ENCODE measurements around the gene JPT1.
A peak's percentile ranks its signal among the peaks of the same experiment; 100 is the strongest.
"Not testable (repeated sequence)": the region's sequence is repeated elsewhere in the genome, so short reads cannot be mapped to it uniquely, and the experiment has no call there.

JPT1 gene

DNA sequence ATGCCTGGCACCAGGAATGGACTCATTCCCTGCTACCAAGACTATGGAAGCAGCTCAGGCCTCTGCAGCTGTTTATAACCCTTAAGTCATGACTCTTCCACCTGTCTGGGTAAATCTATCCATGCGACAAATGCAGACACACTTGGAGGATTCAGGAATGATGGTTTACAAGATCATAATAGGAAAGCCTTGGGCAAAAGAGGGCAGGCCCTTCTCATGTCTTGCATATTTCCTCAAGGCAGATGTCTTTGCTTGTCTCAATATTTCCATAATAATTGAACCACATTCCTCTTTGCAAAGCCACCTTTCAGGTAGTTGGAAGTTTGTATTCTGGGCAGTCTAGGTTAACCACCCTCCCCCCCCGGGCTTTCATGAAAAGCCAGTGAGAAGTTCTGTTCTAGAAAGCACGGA lies 884 bp upstream of the JPT1 start:
- DNase-seq = peak; percentile 42

DNA sequence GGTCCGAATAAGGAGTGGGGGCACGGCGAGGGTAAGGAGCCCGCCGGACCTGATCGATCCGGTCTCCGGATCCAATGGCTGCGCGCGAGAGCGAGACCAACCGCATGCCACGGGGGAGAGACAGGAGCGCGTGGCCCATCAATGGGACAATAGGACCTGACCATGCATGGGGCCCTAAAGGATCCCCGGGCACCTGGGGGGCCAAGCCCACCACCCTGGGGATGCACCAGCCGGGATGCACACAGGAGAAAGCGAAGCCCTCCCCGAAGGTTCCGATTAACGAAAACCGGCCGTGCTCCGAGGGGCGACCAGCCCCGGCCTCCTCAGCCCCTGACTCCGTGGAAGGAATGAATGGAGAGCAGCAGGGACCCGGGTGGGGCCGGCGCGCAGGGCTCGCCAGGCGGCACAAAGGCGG lies 525 bp downstream of the JPT1 start:
- peak; percentile 60 for DNase-seq

DNA sequence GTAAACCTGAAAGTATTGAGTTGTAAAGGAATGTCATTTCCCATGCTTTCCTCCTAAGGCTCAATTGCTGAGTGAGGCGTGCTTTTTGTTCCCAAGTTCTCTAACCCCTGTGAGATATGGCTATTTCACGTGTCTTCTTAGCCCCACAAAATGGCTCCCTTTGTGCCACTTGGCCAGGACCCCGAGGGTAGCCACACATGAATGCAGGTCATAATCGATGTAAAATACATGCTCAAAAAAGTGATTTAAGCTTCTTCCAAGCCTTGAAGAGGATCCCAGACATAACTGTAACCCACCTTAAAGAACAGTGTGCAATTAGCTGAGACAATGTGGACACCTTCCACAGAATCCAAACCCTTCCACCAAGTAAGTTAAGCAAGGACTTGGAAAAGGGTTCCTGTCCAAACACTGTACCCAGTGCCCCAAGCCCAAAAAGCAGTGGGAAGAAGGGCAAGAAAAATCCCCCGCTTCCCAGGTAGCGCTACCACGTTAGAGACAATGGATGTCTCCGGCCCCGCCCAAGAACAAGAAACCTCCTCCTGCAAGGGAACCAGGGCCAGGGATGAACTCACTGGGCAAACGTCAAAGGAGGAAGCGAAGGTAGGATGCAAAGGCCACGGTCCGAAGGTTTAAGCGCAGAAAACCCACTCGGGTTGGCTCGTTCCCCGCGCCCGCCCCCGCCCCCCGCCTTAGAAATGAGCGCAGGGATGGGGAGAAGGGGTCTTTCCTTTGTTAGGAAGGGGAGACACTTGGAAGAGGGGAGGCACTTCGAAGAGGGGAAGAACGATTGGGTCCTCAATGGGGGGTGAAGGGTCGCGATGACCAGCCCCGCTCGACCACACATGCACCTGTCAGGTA lies 1.2 kb downstream of the JPT1 start:
- DNase-seq = peak; percentile 79

DNA sequence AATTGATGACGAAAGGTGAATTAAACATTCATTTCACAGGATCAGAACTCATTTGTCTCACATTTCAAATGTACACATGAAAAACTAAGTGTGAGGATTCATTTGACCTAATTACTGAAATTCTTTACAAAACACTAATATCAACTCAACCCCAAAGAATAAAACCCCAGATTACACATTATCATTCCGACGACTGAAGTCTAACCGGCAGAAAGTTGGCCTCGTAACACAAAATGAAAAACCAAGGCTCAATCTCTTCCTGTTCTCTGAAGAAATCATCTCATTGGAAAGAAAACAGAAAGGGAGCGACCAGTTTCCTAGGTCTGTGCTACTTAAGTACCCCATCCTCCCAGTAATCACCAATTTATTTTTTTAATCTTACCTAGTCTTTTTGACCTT lies 1.8 kb downstream of the JPT1 start:
- no peak for DNase-seq

DNA sequence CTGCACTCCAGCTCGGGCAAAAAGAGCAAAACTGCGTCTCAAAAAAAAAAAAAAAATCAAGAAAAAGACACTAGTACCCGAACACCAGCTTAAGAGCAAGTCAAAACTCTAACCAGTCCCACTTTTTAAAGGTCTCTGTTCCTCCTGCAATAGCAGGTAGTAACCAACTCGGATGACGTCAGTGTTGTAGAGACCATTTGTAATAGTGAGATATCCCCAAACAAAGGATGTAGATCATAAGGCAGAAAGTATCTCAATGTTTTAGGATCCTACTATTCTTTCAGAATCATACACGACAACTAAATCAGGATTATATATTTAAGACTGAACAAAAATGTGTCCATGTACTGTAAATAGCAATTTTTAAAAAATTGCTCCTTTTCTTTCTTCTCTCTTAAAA lies 2.4 kb downstream of the JPT1 start:
- DNase-seq = no peak

DNA sequence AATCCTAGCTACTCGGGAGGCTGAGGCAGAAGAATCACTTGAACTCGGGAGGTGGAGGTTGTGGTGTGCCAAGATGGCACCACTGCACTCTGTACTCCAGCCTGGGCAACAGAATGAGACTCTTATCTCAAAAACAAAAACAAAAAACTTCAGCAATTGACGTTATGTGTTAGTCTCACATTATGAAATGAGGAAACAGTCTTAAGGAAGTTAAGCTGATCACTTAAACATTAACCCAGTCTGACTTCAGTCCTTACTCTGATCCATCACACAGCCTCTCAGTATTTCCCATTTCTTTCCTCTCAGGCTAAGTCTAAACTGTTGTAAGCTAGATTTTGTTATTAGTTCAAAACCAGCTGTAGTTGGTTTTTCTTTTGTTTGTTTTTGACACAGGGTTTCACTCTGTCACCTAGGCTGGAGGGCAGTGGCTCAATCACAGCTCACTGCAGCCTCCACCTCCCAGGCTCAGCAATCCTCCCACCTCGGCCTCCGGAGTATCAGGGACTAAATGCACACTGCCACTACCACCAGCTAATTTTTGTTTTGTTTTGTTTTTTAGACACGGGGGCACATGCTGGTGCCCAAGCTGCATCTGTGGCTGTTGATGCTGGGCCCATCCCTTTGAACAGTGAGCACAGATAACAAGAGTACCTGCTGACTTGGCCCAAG lies 6.3 kb downstream of the JPT1 start:
- no peak for DNase-seq

DNA sequence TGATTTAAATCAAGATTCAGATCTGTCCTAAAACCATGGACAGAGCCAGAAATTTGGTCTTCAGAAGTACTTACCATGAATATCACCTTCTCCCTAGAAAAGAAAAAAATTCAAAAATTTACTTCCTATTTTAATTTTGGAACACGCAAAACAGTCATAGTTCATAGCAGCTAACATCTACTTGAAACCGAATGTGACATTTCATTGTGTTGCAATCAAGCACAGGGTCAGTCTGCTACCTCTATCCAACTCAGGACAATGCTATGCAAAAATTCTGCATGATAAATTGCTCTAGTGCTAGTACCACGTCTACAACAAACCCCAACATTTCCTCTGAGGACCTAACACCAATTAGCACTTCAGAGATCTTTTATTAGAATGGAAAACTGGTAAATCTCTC lies 7.7 kb downstream of the JPT1 start:
- no peak for DNase-seq

DNA sequence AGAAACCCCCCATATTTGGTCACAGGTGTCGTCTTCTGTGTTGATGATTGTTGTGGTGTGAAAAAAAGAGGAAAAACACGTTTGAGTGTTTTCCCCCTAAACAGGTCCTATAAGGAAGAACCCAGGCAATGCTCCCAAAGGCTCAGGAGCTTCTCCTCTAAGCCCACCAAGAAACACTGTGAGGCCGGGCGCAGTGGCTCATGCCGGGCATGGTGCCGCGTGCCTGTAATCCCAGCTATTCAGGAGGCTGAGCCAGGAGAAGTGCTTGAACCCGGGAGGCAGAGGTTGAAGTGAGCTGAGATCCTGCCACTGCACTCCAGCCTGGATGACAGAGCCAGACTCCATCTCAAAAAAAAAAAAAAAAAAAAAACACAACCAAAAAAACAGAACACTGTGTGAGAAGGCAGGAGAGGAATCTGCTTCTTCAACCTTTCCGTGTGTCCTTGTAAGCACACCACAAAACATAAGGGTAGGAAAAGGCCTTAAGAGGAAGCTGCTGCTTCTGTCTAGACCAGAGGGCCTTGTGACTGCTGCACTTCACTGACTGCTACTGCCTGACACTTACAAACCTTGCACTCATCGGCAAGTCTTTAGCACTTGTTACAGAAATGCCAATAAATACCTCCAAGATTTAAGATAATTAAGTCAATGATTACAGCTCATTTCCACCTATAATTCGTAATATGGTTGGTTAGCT lies 9.3 kb downstream of the JPT1 start:
- DNase-seq = no peak

DNA sequence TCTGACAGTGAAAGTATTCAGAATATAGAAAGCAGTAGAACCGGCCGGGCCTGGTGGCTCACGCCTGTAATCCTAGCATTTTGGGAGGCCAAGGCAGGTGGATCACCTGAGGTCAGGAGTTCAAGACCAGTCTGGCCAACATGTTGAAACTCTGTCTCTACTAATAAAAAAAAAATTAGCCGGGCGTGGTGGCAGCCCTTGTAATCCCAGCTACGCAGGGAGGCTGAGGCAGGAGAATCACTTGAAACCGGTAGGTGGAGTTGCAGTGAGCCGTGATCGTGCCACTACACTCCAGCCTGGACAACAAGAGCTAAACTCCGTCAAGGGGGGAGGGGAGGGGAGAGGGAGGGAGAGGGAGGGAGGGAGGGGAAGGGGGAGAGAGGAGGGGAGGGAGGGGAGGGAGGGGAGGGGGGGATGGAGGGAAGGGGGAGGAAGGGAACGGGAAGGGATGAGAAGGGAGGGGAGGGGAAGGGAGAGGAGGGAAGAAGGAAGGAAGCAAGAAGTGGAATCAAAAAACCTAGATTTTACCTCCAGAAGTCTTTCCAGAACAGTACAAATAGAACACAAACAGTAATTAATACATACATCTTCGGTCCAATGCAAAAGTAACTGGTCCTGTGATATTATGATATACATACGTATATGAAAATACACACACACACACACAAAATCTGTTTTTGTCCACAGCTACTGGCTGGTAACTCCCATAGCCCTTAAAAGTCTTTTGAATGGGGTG lies 11.9 kb downstream of the JPT1 start:
- DNase-seq = no peak

DNA sequence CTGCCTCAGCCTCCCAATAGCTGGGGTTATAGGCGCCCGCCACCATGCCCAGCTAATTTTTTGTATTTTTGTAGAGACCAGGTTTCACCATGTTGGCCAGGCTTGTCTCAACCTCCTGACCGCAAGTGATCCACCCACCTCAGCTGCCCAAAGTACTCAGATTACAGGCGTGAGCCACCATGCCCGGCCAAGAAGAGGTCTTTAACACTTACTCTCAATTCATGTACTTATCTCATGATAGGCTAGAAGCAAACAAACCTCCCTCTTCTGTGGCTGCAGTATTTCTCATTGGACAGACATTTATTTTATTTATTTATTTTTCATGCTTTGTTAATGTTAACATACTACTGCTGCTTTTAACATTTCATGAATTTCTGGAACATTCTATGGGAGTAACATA lies 15.8 kb downstream of the JPT1 start:
- no peak for DNase-seq

DNA sequence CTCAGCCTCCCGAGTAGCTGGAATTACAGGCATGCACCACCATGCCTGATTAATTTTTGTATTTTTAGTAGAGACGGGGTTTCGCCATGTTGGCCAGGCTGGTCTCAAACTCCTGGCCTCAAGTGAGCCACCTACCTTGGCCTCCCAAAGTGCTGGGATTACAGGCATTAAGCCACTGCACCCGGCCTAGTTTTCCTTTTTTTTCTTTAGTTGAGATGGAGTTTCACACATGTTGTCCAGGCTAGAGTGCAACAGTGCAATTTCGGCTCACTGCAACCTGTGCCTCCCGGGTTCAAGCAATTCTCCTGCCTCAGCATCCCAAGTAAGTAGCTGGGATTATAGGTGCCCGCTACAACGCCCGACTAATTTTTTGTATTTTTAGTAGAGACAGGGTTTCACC lies 16.6 kb downstream of the JPT1 start:
- not testable (repeated sequence) for DNase-seq

DNA sequence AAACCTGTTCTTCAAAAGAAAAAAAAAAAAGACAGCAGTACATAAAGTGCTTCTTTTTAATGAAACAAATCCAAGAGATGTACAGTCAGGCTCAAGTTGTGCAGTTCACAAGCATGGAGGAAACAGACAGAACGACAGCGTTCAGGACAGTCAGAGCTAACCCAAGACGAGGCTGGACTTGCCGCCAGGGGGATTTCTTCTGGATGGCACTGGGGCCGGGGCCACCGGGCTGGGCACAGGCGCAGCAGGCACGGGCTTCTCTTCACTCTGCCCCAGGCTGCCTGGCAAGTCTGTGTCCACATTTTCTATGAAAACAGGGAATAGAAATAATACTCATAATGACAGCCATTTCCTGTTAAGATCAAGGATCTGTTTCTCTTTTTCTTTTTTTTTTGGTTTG lies 18.4 kb downstream of the JPT1 start:
- DNase-seq = no peak

DNA sequence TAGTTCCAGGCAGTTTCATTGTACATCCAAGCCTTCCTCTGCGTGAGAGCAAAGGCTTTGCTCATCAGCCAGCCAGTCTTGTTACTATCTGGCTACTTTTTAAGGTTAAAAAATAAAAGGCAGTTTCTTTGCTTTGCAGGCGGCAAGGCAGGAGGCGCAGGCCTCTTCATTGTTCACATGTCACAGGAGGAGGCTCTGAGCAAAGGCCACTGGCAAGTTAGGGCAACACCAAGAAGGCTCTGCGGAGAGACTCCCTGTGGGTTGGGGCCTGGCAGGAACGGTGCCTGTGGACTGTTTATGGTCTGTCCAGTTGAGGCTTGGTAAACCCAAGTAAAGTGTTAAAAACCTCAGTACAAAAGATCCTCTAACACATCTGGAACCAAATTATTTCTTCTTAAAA lies 18.9 kb downstream of the JPT1 start:
- no peak for DNase-seq

DNA sequence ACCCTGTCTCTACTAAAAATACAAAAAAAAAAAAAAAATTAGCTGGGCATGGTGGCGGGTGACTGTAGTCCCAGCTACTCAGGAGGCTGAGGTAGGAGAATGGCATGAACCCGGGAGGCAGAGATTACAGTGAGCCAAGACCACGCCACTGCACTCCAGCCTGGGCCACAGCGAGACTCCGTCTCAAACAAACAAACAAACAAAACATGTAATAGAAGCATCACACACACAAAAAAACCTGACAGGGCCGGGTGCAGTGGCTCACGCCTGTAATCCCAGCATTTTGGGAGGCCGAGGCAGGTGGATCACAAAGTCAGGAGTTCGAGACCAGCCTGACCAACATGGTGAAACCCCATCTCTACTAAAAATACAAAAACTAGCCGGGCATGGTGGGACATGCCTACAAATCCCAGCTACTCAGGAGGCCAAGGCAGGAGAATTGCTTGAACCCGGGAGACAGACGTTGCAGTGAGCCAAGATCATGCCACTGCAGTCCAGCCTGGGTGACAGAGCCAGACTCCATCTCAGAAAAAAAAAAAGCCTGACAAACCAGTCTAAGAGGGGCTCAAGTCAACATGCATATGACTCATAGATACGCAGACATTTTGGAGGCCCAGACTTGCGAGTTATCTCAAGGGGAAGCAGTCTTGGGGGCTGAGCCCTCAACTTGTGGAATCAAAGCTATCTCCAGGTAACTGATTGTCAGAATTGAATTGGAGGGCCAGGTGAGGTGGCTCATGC lies 20.5 kb downstream of the JPT1 start:
- peak; percentile 43 for DNase-seq

DNA sequence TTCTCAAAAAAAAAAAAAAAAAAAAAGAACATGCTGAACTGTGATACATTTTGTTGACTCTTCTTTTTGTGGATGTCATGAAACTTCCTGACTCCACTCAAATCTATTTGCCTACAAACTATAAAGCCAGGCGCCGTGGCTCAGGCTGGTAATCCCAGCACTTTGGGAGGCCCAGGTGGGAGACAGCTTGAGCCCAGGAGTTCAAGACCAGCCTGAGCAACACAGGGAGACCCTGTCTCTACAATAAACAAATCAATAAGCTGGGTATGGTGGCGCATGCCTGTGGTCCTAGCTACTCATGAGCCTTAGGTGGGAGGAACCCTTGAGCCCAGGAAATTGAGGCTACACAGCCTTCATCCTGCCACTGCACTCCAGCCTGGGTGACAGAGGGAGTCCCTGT lies 21.3 kb downstream of the JPT1 start:
- peak; percentile 45 for DNase-seq

DNA sequence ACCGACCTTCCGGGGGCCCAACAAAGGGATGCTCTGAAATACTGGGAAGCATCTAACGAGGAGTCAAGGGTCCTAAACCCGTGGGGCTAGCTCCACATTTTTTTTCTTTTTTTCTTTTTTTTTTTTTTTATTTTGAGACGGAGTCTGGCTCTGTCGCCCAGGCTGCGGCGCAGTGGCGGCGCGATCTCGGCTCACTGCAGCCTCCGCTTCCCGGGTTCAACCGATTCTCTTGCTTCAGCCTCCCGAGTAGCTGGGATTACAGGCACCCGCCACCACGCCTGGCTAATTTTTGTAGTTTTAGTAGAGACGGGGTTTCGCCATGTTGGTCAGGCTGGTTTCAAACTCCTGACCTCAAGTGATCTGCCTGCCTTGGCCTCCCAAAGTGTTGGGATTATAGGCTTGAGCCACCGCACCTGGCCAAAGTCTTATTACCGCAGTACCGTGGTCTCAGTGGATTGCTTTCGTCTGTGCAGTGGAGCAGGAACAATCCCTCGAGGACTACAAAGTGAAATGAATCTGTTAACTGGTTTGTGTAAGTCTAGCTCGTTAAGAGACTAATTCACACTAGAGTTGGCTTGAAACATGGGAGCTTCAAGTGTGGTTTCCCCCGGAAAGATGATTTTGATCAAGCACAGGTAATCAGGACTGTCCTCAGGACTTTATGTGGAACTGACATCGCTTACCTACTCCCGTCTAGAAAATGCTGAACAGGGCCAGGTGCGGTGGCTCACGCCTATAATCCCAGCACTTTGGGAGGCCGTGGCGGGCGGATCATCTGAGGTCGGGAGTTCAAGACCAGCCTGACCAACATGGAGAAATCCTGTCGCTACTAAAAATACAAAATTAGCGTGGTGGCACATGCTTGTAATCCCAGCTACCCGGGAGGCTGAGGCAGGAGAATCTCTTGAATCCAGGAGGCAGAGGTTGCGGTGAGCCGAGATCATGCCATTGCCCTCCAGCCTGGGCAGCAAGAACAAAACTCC lies 22.0 kb downstream of the JPT1 start:
- peak; percentile 38 for DNase-seq

DNA sequence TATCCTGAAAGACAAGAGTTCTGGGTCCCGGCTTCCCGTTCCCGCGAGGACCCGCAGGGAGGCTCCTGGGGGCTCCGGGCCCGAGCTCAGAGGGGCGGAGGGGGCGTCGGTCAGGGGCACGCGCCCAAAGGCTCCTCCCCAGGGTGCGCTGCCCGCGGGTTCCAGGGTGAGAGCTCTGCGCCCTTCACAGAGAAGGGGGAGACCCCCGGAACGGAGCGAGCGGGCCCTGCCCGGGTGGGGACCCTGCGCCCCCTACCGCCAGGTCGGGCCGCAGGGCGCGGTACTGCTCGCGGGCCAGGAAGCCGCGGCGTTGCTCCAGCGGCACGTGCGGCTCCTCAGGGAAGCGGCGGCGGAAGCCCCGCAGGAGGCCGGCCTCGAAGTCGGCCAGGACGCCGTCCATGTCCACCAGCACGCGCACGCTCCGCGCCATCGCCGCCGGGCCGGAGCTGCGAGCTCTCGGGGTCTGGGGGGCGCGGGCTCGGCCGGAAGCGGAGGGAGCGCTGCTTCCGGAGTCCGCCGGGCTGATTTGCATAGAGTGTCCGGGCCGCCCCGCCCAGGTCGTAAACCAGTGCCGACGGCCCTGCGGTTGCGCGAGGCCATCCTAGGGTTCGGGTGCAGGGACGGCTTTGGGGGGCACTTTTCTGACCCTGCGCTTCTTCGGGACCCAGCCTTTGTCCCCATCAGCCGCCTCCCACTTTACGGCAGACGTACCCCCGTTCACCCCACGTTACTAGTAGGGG lies 22.9 kb downstream of the JPT1 start, which contains the start of gene NT5C:
NT5C (minus strand) TSS at position 465 of the 740 bp plus-strand sequence; CDS start at position 430, 35 bp downstream.
- DNase-seq = peak; percentile 92

DNA sequence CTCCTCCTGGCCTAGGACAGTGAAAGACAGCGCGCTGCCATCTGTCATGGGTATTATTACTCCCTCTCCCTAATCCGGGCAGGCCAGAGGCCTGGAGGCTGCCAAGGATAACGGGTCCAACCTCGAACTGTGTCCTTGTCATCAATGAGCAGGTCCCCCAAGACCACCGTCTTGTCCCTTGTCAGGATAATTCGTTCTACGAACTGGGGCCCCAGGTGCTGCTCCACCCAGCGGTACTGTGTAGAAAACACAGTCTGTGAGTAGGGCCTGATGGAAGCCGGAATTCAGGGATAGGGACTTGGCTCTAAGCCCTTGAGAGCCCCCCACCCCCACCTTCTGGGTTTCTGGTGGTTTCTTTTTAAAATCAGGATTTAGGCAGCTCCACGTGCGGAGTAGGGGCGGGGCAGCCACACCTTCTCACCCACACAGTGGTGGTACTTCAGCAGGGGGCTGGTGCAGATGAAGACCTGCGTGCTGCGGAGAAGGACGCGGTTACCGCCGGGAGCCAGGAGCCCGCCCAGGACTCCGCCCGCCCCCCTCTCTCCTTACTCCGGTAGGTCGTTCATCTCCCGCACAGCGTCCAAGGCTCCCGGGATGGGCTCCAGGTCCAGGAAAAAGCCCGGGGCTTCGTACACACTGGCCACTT lies 23.6 kb downstream of the JPT1 start:
- peak; percentile 73 for DNase-seq

DNA sequence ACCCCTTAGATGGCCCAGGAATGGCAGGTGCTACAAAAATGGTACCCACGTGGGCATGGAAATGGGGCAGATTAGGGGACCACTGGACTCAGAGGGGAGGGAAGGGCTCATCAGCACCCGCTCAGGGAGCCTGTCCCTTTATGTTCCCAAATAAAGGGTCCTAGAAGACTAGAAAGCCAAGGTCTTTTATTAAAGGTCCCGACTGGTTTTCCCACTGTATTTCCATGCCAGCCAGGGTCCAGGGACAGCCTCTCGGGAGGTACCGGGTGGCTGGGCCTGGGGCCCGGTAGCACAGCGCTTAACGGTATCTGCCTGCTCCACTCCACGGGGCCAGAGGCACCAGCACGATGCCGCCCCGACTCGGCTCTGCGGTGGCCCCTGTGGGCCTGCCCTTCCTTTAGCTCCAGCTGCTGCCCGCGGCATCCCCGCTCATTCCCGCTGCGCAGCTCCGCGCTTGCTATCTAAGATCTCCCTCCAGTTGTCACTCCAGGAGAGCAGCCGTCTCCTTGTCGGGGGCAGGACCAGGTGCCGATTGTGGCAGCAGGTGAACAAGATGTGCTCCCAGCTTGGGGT lies 24.2 kb downstream of the JPT1 start:
- DNase-seq = no peak

Measured in DMS53 (cell line).